GM19372 (cell line): ENCODE results near the gene AGRN.
"Not testable (repeated sequence)": the region's sequence is repeated elsewhere in the genome, so short reads cannot be mapped to it uniquely, and the experiment has no call there.

Experiments
- ATAC-seq: cut with Tn5 transposase; IDR thresholded peaks from one replicate; pipeline ENCODE4 v1.9.1; 2021; ENCODE audit warnings: mild to moderate bottlenecking, low read depth, moderate library complexity; ENCODE audit not compliant: unreplicated experiment

The AGRN gene

GRCh38 chr1:1020000-1020404 lies at the start of gene AGRN:
AGRN (plus strand) TSS chr1:1020120; CDS start chr1:1020173, 53 bp downstream.
- peak; percentile 33 for ATAC-seq

DNA sequence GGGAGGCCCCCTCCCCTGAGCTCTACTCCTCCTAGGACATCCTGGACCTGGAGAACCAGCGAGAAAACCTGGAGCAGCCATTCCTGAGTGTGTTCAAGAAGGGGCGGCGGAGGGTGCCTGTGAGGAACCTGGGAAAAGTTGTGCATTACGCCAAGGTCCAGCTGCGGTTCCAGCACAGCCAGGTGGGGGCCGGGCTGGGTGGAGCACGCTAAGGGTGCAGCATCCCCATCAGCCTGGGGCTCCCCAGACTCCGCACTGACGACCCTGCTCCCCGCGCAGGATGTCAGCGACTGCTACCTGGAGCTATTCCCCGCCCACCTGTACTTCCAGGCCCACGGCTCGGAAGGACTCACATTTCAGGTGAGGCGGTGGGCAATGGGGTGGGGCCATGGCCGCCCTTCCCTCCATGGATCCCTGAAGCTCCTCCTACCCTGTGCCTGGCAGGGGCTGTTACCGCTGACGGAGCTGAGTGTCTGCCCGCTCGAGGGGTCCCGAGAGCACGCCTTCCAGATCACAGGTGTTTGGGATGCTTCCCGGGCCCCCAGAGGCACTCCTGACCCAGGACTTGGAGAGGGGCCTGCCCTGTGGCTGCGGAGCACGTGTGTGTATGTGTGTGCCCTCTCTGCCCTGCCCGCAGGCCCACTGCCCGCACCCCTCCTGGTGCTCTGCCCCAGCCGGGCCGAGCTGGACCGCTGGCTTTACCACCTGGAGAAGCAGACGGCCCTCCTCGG lies 49.5 kb upstream of the AGRN start:
- no peak for ATAC-seq

- ATAC-seq: no peak
Measured at GRCh38 chr1:970973-971730, 48.8 kb upstream of the AGRN start.

GRCh38 chr1:971751-972506 lies 48.0 kb upstream of the AGRN start:
- no peak for ATAC-seq

- no peak for ATAC-seq
Measured at GRCh38 chr1:972726-973458, 47.0 kb upstream of the AGRN start.

- ATAC-seq: no peak
Measured at GRCh38 chr1:973459-974292, 46.2 kb upstream of the AGRN start.

DNA sequence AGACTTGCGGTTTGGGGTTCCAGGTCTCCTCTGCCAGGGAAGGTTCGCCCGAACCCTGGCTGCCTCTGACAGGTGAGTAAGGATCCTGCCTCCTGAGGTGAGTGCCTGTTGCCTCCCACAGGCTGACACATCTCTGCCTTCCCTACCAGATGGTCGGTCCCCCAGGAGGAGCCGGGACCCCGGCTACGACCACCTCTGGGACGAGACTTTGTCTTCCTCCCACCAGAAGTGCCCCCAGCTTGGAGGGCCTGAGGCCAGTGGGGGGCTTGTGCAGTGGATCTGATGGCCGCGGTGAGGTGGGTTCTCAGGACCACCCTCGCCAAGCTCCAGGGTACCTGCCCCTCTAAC lies 45.7 kb upstream of the AGRN start:
- ATAC-seq: no peak

GRCh38 chr1:974687-975328 lies 45.1 kb upstream of the AGRN start:
- ATAC-seq: no peak

- ATAC-seq: no peak
Measured at GRCh38 chr1:975365-975764, 44.6 kb upstream of the AGRN start.

DNA sequence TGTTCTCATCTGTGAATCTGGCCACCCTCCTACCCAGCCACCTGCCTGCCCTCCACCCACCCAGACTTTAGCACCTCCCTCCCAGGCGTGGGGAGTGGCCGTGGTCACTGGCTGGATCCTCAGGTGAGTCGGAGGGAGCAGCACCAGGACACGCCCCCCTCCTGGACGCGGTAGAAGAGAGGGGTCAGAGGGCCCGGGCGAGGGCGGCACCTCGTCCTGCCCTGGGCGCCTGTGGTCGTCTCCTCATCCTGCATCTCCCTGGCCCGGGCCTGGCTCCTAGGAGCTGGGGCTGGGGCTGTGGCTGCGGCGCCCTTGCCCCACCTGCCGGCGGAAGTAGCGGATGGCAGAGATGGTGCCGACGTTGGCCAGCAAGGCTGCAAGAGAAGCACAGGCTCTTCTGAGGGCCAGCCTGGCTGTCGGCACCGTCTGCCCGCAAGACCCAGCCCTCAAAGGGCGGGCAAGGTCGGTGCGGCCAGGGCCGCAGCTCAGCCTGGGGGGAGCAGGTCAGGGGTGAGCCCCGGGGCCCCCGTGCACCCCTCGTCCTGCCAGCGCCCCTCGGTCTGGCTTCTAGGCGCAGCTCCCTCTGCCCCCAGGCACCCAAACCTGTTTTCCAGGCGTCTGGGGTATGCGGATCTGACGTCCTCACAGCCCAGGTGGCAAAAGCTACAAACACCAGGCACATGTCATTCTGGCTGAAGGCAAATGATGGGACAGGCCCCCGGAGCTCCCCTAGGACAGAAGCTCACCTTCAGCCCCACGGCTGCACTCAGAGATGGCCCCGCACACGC lies 43.8 kb upstream of the AGRN start:
- peak; percentile 56 for ATAC-seq

DNA sequence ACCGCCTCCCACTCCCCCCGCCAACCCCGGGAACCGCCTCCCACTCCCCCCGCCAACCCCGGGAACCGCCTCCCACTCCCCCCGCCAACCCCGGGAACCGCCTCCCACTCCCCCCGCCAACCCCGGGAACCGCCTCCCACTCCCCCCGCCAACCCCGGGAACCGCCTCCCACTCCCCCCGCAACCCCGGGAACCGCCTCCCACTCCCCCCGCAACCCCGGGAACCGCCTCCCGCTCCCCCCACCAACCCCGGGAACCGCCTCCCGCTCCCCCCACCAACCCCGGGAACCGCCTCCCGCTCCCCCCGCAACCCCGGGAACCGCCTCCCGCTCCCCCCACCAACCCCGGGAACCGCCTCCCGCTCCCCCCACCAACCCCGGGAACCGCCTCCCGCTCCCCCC lies 43.1 kb upstream of the AGRN start:
- ATAC-seq: not testable (repeated sequence)

DNA sequence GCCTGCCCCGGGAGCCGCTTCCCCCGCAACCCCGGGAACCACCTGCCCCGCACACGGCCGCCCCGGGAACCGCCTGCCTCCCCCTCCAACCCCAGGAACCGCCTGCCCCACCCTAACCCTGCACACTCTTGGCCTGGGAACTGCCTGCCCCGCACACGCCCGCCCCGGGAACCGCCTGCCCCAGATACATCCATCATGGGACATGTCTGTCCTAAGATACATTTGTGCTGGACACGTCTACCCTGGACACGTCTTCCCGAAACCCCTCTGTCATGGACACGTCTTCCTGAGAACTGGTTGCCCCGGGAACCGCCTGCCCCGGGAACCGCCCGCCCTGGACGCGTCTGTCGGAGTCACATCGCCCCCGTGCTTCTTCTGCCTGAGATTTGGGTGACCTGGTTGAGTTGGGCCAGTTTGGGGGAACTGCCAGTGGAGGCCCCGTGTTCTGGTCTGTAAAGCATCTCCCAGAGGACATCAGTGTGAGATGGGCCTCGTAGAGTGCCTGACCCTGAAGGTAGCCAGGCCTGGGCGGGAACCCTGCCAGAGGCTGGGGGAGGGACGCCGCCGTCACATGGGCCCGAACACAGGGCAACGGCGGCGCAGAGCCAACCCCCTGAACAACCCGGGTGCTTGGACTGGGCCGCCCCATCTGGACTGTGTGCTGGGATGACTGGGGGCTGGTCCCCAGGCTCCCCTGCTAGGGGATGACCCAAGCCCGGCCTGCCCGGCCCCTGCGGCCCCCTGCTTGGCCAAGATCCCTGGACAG lies 41.7 kb upstream of the AGRN start:
- ATAC-seq: no peak

- no peak for ATAC-seq
Measured at GRCh38 chr1:978835-979743, 40.8 kb upstream of the AGRN start.

GRCh38 chr1:979744-980072 lies 40.2 kb upstream of the AGRN start:
- ATAC-seq: no peak

DNA sequence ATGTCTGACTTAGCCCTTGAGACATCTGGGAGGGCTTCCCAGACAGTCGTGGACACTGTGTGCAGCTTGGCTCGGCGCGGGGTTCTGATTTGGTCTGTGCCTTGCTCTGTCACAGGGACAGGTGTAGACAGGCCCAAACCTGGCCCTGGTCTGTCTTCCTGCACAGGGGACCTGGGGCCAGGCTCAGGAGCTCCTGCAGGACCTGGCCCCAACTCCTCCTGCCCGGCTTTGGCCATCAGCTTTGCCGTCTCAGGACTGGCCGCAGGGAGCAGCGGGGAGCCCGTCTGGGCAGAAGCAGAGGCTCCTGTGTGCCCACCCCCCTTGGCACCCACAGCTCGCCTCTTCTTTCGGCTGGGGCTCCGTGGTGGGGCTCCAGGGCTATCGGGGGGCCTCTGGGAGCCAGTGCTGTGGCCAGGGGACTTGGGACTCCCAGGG lies 39.8 kb upstream of the AGRN start:
- ATAC-seq: no peak

DNA sequence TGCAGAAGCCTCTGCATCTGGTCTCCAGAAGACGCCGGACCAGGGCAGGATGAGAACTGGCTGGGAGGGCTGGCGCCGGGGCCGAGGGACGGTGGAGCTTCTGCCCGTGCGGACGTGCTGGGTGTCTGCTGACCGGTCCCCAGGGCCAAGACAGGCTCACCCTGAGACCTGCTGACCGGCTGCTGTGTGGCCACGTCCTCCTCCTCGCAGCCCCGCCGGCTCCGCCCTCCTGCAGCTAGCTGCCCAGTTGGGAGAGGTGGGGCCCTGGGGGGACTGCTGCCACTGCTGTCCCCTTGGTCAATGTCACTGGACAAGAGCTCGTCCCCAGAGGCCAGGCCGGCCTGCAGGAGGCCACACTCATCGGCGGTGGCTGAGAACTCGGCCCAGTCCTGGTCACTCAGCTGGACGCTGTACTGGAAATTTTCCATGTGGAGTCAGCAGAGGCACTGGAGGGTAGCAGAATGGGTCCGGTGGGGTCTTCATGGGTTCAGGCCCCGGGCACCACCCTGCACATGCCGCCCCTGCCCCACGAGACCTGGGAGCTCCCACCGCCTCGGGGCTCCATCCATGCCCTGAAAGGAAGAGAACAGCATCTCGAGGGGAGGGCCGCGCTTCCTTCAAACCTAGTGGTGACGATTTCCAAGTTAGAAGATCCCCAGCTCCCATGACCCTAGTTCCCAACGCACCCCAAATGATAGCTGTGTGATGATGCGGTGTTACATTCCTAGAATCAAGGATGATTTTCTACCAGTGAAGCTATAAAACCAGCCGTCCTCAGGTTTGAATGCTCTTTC lies 39.1 kb upstream of the AGRN start:
- ATAC-seq: no peak
